ENCODE measurements around the gene TRIM24.

TRIM24 gene

DNA sequence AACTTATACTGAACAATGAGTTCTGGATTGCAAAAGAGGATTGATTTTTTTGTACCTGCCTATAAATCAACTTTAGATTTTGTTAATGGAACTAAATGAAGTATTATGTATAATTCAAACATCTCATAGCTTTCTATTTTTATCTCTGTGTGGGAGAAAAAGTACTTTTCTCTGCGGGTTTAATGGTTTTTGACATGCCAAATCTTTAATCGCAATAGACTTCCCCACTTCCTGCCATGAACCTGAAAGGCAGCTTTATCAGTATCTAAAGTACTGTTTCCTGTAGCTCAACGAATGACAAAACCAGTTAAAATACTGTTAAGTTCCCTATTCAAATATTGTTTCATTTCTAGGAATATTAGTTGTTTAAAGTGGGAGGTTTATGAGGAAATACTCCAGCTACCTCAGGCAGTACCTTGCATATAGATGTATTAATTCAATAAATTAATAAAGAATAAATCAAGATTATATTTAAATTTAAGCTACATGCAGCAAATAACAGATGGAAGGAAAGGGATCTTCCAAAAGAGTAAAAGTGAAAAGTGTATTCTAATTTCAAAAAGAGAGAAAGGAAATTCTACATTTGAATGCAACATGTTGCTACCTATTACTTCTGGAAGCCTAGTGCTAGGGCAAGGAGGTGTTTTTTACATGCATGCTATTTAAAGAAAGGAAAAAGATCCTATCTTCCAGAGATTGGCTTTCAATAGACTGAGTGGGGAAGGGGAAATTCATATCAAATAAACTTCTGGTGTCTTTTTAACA is 165.2 kb downstream of the TRIM24 start:
- no peak overlapping the region for H3K27ac ChIP-seq
- TF ChIP-seq, protein P1, sequence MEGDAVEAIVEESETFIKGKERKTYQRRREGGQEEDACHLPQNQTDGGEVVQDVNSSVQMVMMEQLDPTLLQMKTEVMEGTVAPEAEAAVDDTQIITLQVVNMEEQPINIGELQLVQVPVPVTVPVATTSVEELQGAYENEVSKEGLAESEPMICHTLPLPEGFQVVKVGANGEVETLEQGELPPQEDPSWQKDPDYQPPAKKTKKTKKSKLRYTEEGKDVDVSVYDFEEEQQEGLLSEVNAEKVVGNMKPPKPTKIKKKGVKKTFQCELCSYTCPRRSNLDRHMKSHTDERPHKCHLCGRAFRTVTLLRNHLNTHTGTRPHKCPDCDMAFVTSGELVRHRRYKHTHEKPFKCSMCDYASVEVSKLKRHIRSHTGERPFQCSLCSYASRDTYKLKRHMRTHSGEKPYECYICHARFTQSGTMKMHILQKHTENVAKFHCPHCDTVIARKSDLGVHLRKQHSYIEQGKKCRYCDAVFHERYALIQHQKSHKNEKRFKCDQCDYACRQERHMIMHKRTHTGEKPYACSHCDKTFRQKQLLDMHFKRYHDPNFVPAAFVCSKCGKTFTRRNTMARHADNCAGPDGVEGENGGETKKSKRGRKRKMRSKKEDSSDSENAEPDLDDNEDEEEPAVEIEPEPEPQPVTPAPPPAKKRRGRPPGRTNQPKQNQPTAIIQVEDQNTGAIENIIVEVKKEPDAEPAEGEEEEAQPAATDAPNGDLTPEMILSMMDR (conservative IDR thresholded peaks at IDR 0.05): no peak
- no peak for TF ChIP-seq ZFX (IDR thresholded peaks at IDR 0.05)

DNA sequence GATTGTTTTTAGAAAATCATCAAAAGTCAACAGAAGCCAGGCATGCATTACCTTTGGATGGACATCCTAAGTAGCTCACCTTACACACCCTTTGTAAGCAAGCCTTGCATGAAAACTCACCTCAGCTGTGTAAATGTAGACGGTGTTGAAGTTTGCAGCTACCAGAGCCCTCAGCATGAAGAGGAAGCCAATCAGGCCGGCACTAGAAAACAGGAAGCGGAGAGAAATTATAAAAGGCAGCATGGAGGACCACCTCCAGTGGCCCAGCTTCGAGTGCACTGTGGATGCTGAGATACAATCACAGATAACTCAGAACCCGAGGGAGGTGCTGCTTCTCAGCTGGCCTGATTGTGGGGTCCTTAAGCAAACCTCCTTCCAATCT is 165.8 kb downstream of the TRIM24 start:
- no peak overlapping the region for H3K27ac ChIP-seq
- TF ChIP-seq, protein P1 (conservative IDR thresholded peaks at IDR 0.05): no peak
- TF ChIP-seq ZFX (IDR thresholded peaks at IDR 0.05): no peak

DNA sequence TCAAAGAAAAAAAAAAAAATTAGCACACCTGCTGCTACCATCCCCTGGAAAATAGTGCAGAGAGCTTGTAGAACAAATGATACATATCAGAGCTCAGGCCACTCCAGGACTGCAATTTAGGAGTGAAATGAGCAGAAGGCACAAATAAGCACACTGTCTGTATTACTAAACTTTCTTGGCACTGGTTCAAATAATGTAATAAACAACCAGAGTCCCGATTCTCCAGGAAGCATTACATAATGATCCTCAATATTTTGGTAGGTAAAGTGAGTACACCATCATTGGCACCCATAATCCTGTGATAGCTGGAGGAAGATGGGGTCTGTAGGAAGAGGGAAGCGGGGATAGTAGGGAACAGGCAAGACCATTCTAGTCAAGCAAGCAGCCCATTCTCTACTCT is 166.8 kb downstream of the TRIM24 start:
- H3K27ac ChIP-seq: no peak overlapping the region
- TF ChIP-seq, protein P1 (conservative IDR thresholded peaks at IDR 0.05): no peak
- no peak for TF ChIP-seq ZFX (IDR thresholded peaks at IDR 0.05)

DNA sequence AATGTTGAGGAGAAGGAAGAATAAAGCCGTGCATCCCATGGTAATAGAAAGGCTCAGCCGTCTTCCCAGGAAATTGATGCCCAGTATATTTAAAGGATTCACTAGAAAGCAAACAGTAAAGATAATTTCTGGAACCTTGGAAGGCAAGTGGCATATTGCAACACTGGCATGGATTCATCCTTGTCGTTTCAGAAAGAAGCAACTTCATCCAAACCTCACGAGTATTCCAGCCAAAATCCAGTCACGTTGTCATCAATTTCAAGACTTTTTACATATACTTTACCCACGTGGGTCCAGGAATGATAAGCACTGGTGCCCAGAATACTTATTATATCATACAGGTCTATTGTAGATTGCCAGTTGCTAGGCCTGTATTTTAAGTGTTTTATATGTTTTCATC is 167.3 kb downstream of the TRIM24 start:
- no peak overlapping the region for H3K27ac ChIP-seq
- TF ChIP-seq, protein P1 (conservative IDR thresholded peaks at IDR 0.05): no peak
- no peak for TF ChIP-seq ZFX (IDR thresholded peaks at IDR 0.05)

DNA sequence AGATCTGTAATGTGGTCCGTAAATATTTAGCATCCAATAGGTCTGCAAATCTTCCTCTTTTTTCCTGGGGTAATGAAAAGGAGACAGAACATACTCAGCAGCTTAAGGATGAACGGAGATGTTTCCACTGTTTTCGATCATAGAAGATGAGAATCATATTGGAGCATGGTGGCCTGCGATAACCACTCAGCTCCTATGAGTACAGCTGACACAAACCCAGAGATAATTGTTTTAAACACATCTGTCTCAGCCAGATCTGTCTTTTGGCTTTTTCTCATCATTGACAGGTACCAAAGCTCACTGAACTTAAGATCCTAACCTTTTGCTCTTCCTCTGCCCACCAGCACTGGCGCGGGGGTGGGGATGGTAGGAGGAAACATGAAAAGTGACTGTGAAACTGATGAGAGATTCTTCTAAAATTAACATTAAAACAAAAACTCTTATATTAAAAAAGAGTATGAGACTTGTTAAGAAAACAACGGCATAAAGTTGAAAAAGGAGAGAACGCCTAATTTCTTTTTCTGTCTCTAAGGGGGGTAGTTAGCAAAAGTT is 170.1 kb downstream of the TRIM24 start:
- no peak overlapping the region for H3K27ac ChIP-seq
- TF ChIP-seq, protein P1 (conservative IDR thresholded peaks at IDR 0.05): no peak
- no peak for TF ChIP-seq ZFX (IDR thresholded peaks at IDR 0.05)

DNA sequence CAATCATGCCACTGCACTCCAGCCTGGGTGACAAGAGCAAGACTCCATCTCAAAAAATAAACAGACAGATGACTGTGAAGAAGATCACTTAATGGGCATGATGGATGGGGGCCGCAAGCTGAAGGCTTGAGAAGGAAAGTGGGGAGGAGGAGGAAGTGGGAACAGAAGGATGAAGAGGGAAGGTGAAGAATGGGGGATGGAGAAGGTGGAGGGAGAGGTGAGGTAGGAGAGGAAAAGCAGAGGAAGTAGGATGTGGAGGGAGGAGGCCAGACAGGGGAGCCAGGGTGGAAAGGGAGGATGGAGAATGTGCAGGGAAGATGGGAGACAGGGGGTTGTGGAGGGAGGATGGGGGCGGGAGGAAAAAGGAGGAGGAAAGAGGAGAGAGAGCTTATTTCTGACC is 172.3 kb downstream of the TRIM24 start:
- H3K27ac ChIP-seq: no peak overlapping the region
- TF ChIP-seq, protein P1 (conservative IDR thresholded peaks at IDR 0.05): no peak

DNA sequence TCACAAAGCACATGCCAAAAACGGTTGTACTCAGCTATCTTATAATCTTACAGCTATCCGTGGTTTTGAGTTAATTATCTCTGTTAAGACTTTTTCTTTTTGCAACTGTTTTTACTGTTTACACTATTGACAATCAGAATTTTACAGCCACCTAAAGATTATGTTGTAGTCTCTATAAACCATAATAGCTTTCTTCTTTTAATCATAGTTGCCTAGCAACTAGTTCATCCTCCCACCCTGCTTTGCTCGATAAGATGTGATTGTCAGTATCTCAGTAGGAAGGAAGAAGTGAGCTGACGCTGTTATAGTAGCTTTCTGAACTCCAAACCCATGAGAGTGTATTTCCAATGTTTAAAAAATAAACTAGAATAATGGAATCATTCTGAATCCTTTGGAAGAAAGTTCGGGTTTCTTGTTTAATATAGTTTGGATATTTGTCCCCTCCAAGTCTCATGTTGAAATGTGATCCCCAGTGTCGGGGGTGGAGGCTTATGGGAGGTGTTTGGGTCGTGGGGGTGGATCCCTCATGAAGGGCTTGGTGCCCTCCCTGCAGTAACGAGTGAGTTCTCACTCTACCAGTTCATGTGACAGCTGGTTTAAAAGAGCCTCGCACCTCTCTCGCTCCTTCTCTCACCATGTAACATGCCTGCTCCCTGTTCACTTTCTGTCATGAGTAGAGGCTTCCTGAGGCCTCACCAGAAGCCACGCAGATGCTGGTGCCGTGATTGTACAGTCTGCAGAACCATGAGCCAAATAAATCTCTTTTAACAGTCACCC is 173.0 kb downstream of the TRIM24 start:
- no peak overlapping the region for H3K27ac ChIP-seq
- TF ChIP-seq ZFX (IDR thresholded peaks at IDR 0.05): no peak
- TF ChIP-seq, protein P1 (conservative IDR thresholded peaks at IDR 0.05): no peak
